ENCODE data around the gene SND1. TPM values are rescaled to one million over a fixed set of nuclear protein-coding genes. Genes with fewer than 3 reads are reported as not detected.

SND1 gene
- polyA plus RNA-seq (2014; cell fraction: cytosol; rRNA removed) = 135 and 158 TPM in 2 replicates
- 58.1 and 62.4 TPM in 2 replicates for polyA plus RNA-seq (2014; cell fraction: nucleus; rRNA removed)

- DNase-seq (ENCODE audit: low spot score) = peak; percentile 100
Observed at GRCh38 chr7:127651556-127652332, at the start of gene SND1. Gene SND1, plus strand, starts transcription at chr7:127652194. Its CDS starts 180 bp downstream, at chr7:127652374.

GRCh38 chr7:127608446-127608845 lies 43.5 kb upstream of the SND1 start:
- DNase-seq (ENCODE audit: low spot score) = no peak

GRCh38 chr7:127609297-127609696 lies 42.7 kb upstream of the SND1 start:
- no peak for DNase-seq (ENCODE audit: low spot score)

- DNase-seq (ENCODE audit: low spot score) = no peak
Observed at GRCh38 chr7:127612263-127612662, 39.7 kb upstream of the SND1 start.

GRCh38 chr7:127616724-127617123 lies 35.3 kb upstream of the SND1 start:
- no peak for DNase-seq (ENCODE audit: low spot score)

GRCh38 chr7:127618042-127618441 lies 34.0 kb upstream of the SND1 start, which contains the start of gene PAX4:
Gene PAX4, minus strand, starts transcription at chr7:127618142. Its CDS starts 2,214 bp downstream, at chr7:127615928.
- no peak for DNase-seq (ENCODE audit: low spot score)

GRCh38 chr7:127618775-127619174 lies 33.2 kb upstream of the SND1 start:
- no peak for DNase-seq (ENCODE audit: low spot score)

GRCh38 chr7:127619681-127620405 lies 32.2 kb upstream of the SND1 start:
- no peak for DNase-seq (ENCODE audit: low spot score)

- no peak for DNase-seq (ENCODE audit: low spot score)
Observed at GRCh38 chr7:127620406-127621233, 31.4 kb upstream of the SND1 start.

- DNase-seq (ENCODE audit: low spot score) = no peak
Observed at GRCh38 chr7:127625331-127625730, 26.7 kb upstream of the SND1 start.

- no peak for DNase-seq (ENCODE audit: low spot score)
Observed at GRCh38 chr7:127628445-127628844, 23.5 kb upstream of the SND1 start.

GRCh38 chr7:127629268-127629854 lies 22.6 kb upstream of the SND1 start:
- peak; percentile 65 for DNase-seq (ENCODE audit: low spot score)

GRCh38 chr7:127632276-127632910 lies 19.6 kb upstream of the SND1 start:
- DNase-seq (ENCODE audit: low spot score) = no peak

- DNase-seq (ENCODE audit: low spot score) = no peak
Observed at GRCh38 chr7:127635659-127636285, 16.2 kb upstream of the SND1 start.

GRCh38 chr7:127638197-127638596 lies 13.8 kb upstream of the SND1 start:
- no peak for DNase-seq (ENCODE audit: low spot score)

- DNase-seq (ENCODE audit: low spot score) = no peak
Observed at GRCh38 chr7:127644484-127644883, 7.5 kb upstream of the SND1 start.

GRCh38 chr7:127647636-127648035 lies 4.4 kb upstream of the SND1 start:
- no peak for DNase-seq (ENCODE audit: low spot score)

- peak; percentile 81 for DNase-seq (ENCODE audit: low spot score)
Observed at GRCh38 chr7:127648986-127649385, 3.0 kb upstream of the SND1 start.

- DNase-seq (ENCODE audit: low spot score) = no peak
Observed at GRCh38 chr7:127650847-127651555, 993 bp upstream of the SND1 start.

Measured in SK-N-DZ (cell line).